ENCODE data around the gene CEP104.
"Not testable (repeated sequence)": the region's sequence is repeated elsewhere in the genome, so short reads cannot be mapped to it uniquely, and the experiment has no call there.

Gene CEP104

GRCh38 chr1:3828391-3828790 lies 28.6 kb downstream of the CEP104 start:
- in situ Hi-C loops (cut with HindIII; ENCODE audit: low sequenced_read_pairs): no loop called here

GRCh38 chr1:3827813-3828307 lies 29.2 kb downstream of the CEP104 start:
- in situ Hi-C loops (cut with HindIII; ENCODE audit: low sequenced_read_pairs): no loop called here

- in situ Hi-C loops (cut with HindIII; ENCODE audit: low sequenced_read_pairs): no loop called here
Measured at GRCh38 chr1:3825356-3825755, 31.7 kb downstream of the CEP104 start.

- in situ Hi-C loops (cut with HindIII; ENCODE audit: low sequenced_read_pairs): no loop called here
Measured at GRCh38 chr1:3824650-3825049, 32.4 kb downstream of the CEP104 start.

GRCh38 chr1:3822421-3822820 lies 34.6 kb downstream of the CEP104 start:
- in situ Hi-C loops (cut with HindIII; ENCODE audit: low sequenced_read_pairs): no loop called here

GRCh38 chr1:3821908-3822307 lies 35.1 kb downstream of the CEP104 start:
- in situ Hi-C loops (cut with HindIII; ENCODE audit: low sequenced_read_pairs): no loop called here

GRCh38 chr1:3821447-3821846 lies 35.6 kb downstream of the CEP104 start:
- in situ Hi-C loops (cut with HindIII; ENCODE audit: low sequenced_read_pairs): no loop called here

- in situ Hi-C loops (cut with HindIII; ENCODE audit: low sequenced_read_pairs): no loop called here
Measured at GRCh38 chr1:3821004-3821403, 36.0 kb downstream of the CEP104 start.

GRCh38 chr1:3820316-3820715 lies 36.7 kb downstream of the CEP104 start:
- in situ Hi-C loops (cut with HindIII; ENCODE audit: low sequenced_read_pairs): no loop called here

- in situ Hi-C loops (cut with HindIII; ENCODE audit: low sequenced_read_pairs): no loop called here
Measured at GRCh38 chr1:3819771-3820200, 37.2 kb downstream of the CEP104 start.

GRCh38 chr1:3817821-3818597 lies 39.0 kb downstream of the CEP104 start:
- in situ Hi-C loops (cut with HindIII; ENCODE audit: low sequenced_read_pairs): no loop called here

GRCh38 chr1:3817138-3817740 lies 39.8 kb downstream of the CEP104 start:
- in situ Hi-C loops (cut with HindIII; ENCODE audit: low sequenced_read_pairs): no loop called here

GRCh38 chr1:3816331-3817137 lies 40.5 kb downstream of the CEP104 start:
- in situ Hi-C loops (cut with HindIII; ENCODE audit: low sequenced_read_pairs): no loop called here

- in situ Hi-C loops (cut with HindIII; ENCODE audit: low sequenced_read_pairs): no loop called here
Measured at GRCh38 chr1:3814771-3815561, 42.0 kb downstream of the CEP104 start.

GRCh38 chr1:3814065-3814464 lies 42.9 kb downstream of the CEP104 start:
- in situ Hi-C loops (cut with HindIII; ENCODE audit: low sequenced_read_pairs): no loop called here

GRCh38 chr1:3811595-3811911 lies 45.5 kb downstream of the CEP104 start:
- in situ Hi-C loops (cut with HindIII; ENCODE audit: low sequenced_read_pairs): no loop called here

GRCh38 chr1:3810149-3810761 lies 46.8 kb downstream of the CEP104 start:
- in situ Hi-C loops (cut with HindIII; ENCODE audit: low sequenced_read_pairs): not testable (repeated sequence)

GRCh38 chr1:3809680-3810079 lies 47.3 kb downstream of the CEP104 start:
- in situ Hi-C loops (cut with HindIII; ENCODE audit: low sequenced_read_pairs): no loop called here

- in situ Hi-C loops (cut with HindIII; ENCODE audit: low sequenced_read_pairs): no loop called here
Measured at GRCh38 chr1:3807769-3808168, 49.2 kb downstream of the CEP104 start.

GRCh38 chr1:3805038-3805437 lies 52.0 kb downstream of the CEP104 start:
- in situ Hi-C loops (cut with HindIII; ENCODE audit: low sequenced_read_pairs): no loop called here

- in situ Hi-C loops (cut with HindIII; ENCODE audit: low sequenced_read_pairs): not testable (repeated sequence)
Measured at GRCh38 chr1:3804627-3804944, 52.4 kb downstream of the CEP104 start.
